Stimulated activated CD4-positive, alpha-beta T cell treated with anti-CD3 and anti-CD28 coated beads, Interleukin-2, amount 100 ng/mL, for 48 hours (primary cell): ENCODE measurements around the gene CMIP.

Experiments
- DNase-seq, 2 donors: peaks; one replicate each; pipeline ENCODE4 v3.0.0-alpha.2; 2020

Gene CMIP

GRCh38 chr16:81554979-81555378 lies 110.4 kb downstream of the CMIP start:
- no peak for DNase-seq

DNA sequence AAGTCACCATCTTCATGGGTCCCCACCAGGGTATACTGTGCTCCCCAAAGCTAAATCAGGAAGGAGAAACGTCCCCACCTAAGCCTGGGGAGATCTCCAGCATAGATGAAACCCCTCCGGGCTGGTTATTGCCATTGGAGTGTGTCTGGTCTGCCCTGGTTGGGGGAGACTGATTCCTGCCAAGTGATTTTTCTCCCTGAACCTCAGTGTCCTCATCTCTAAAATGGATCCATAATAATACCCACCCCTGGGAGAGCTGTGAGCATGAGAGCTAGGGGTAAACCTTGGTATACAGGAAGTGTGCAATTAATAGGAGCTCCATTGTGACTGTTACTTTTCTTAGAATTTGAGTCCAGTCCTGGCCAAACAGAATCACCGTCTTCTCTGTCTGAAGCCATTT lies 111.1 kb downstream of the CMIP start:
- DNase-seq: no peak

- no peak for DNase-seq
These were observed 112.2 kb downstream of the CMIP start for GRCh38 chr16:81556715-81557284.

GRCh38 chr16:81558077-81558443 lies 113.5 kb downstream of the CMIP start:
- no peak for DNase-seq

DNA sequence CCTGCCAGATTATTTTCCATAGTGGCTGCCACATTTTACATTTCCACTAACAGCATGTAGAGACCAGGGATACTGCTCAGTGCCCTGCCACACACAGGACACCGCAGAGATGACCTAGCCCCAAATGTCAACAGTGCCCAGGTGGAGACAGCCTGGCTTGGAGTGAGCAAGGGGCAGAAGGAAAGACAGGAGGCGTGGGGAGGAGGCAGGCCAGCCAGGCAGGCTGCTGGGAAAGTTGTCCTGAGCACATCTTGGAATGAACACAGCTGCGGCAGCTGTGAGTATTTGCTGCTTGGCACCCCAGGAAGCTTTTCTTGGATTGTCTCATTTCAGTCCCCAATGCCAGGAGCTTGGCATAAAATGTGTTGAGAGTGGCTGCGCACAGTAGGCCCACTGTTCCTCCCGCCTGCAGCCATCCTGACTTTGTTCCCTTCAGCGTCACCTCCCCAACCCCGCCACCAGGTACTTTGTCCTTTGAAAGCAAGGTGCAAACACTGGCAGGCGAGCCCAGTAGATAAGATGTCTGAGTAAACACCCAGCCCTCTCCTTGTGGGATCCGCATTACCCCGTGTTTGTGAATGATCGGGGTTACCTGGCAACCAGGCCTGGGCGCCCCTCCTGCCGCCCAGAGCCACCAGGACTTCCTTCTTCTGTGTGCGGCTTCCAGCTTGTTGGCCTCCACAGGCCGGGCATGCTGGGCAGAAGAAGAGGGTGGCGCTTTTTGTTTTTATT lies 114.0 kb downstream of the CMIP start:
- no peak for DNase-seq

- no peak for DNase-seq
These were observed 116.5 kb downstream of the CMIP start for GRCh38 chr16:81560979-81561657.

DNA sequence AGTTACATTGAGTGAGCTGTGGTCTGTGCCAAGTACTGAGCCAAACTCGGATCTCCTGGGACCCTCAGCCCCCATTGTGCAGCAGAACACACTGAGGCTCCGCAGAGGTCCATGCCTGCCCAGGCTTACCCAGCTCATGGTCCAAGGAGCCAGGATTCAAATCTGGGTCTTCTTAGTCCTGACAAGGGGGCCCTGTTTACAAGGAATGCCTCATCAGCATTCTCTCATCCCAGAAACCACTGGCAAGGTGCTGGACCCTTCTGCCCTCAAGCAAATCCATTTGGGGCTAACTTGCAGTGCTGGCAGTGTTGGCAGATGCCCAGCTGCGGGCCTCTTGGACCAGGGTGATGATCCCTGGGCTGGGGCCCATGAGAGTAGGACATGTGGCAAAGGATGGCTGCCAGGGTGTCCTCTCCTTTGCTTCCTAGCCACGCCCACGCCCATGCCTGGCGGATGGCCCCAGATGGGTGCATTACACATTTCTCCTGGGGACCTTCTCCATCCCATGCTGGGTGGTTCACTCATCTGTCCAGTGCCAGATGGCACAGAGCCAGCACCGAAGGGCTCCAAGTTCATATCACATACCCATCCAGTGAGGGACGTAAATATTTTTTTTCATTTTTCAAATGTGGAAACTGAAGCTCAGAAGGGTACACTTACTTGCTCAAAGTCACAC lies 117.7 kb downstream of the CMIP start:
- no peak for DNase-seq

GRCh38 chr16:81562926-81563325 lies 118.3 kb downstream of the CMIP start:
- DNase-seq: no peak

- no peak for DNase-seq
These were observed 119.9 kb downstream of the CMIP start for GRCh38 chr16:81564421-81564911.

DNA sequence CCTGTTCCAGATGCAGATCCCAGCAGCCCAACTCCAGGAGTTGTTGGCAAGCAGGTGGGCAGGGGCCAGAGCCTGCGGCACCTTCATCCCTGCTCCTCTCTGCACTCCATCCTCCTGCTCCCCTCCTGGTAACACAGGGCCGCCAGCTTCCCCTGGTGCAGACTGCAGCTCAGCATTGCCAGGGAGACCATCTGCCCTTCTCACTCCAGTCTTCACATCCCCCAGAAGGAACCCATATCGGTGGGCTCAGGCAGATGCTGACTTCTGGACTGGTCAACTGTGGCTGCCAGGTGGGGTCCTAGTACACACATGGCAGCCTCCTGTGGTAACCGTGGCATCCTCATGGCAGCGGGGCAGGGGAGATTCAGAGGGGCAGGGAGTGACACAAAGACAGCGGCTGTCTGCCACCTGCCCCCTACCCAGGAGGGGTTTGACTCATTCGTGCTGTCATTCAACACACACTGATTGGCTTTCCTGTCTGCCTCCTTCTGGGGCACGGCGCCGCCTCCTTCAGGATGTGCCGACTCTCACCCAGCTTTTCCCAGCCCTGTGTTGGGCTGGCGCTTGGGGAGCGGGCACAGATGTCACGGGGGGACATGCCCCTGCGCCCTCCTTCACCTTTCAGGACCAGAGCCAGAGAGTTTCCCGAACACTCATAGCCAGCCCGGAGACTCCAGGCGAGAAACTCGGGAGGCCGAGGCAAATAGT lies 120.9 kb downstream of the CMIP start:
- no peak for DNase-seq

- no peak for DNase-seq
These were observed 121.7 kb downstream of the CMIP start for GRCh38 chr16:81566086-81567007.

DNA sequence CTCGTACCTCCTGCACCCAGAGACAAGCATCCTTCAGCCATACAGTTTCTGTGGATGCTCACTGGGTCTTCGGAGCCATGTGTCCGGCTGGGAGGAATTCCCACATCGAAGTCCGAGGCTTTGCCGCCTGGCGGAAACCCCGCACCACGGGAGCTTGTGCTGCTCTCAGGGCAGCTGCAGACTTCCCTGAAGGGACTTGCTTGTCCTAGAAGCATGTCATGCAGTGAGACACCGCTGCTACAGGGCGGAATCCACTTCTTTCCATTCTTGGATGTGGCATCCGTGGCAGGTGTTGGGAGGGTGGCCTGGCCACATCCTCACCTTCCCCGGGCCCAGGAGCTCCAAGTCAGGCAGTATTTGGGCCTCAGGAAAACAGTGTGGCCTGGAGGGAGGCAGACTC lies 122.5 kb downstream of the CMIP start:
- no peak for DNase-seq

DNA sequence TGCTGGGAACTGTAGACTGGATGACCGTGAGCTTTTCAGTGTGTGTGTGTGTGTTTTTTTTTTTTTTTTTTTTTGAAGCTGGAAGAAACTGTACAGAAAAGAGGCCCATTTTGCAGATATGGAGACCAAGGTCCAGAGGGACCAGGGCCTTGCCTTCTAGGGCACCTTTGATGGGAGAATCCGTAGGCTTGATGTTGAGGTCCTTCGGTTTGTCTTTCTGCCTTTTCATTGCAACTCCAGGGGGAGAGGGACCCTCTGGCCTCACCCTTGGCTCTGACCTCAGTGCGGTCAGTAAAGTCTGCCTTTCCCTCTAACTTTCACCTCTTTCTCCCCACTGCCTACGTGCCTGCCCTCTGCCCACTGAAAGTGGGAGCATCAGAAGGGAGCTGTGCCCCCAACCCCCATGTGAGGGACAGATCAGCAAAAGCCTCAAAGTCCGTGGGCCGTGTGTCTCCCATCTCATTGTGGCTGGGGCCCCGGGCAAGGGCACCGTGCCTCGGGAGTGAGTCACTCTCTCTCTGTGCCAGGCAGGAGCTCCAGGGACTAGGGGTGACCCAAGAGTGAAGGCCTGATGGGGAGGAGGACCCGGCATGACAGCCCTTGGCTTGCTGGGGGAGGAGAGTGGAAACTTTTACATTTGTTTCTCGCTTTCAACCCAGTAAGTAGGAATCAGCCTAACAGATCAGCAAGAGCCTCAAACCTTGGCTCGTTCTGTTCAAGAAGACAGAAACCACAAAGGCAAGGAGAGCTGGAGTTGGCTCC lies 123.6 kb downstream of the CMIP start:
- peak; percentile 56 to 57 for DNase-seq

- no peak for DNase-seq
These were observed 124.1 kb downstream of the CMIP start for GRCh38 chr16:81568749-81569087.

- no peak for DNase-seq
These were observed 124.9 kb downstream of the CMIP start for GRCh38 chr16:81569361-81570034.

DNA sequence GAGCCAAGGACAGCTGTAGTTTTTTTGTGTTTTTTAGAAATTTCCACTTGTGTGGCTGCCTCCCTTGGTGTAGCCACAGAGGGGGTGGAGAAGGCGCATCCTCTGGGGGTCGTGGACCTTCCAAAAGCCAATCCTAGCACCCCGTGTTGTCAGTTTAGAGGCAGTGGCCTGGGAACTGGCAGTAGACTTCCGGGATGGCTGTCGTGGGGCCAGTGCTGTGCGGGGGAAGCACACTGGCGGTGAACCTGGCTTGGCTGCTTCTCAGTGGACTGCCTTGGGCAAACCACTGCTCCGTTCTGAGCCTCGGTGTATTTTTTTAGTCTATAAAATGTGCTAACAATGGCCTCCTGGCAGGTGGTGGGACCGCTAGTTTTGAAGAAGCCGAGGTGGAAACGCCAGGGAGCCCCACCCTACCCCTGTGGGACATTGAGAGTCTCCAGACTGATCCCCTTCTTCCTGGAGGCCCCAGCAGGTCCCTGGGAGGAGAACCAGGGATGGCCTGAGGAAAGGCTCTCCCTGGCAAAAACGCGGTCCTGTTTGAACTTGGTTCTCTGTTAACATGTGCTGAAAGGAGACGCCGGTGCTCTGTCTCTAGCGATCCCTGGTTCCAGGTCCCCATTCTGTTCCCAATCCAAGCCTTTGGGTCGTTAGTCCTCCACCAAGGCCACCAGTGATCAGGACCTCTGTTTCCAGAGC lies 125.7 kb downstream of the CMIP start:
- DNase-seq: no peak

GRCh38 chr16:81571175-81571574 lies 126.6 kb downstream of the CMIP start:
- no peak for DNase-seq

- no peak for DNase-seq
These were observed 127.2 kb downstream of the CMIP start for GRCh38 chr16:81571592-81572385.
